Stromal cell of bone marrow (primary cell): ENCODE measurements around the gene CPEB1.
"Not testable (repeated sequence)": the region's sequence is repeated elsewhere in the genome, so short reads cannot be mapped to it uniquely, and the experiment has no call there.

ENCODE experiments used
- DNase-seq: peaks from one replicate; pipeline ENCODE4 v3.0.0-alpha.2; 2012; ENCODE audit warnings: low read depth

CPEB1 gene

GRCh38 chr15:82513587-82513986, 133.6 kb downstream of the CPEB1 start:
- not testable (repeated sequence) for DNase-seq

- not testable (repeated sequence) for DNase-seq
These were observed 139.5 kb downstream of the CPEB1 start for GRCh38 chr15:82507693-82508092.

- DNase-seq = not testable (repeated sequence)
These were observed 140.1 kb downstream of the CPEB1 start for GRCh38 chr15:82507087-82507486.

GRCh38 chr15:82505842-82506241, 141.3 kb downstream of the CPEB1 start:
- not testable (repeated sequence) for DNase-seq

- not testable (repeated sequence) for DNase-seq
These were observed 143.1 kb downstream of the CPEB1 start for GRCh38 chr15:82504074-82504473.

GRCh38 chr15:82502700-82503339, 144.3 kb downstream of the CPEB1 start:
- not testable (repeated sequence) for DNase-seq

- not testable (repeated sequence) for DNase-seq
These were observed 146.4 kb downstream of the CPEB1 start for GRCh38 chr15:82500772-82501171.

- not testable (repeated sequence) for DNase-seq
These were observed 149.2 kb downstream of the CPEB1 start for GRCh38 chr15:82497978-82498377.
